H1 (cell line): ENCODE data around the gene PDSS1. TPM values are rescaled to one million over a fixed set of nuclear protein-coding genes. Genes with fewer than 3 reads are reported as not detected.

ENCODE experiments used
- ASH2L ChIP-seq: fragments of 200-600, 300-600 bp; sonication (generic); IDR thresholded peaks from one replicate; pipeline ENCODE4 v1.7.1; 2017; ENCODE audit warnings: low read length
- CTBP2 ChIP-seq: IDR thresholded peaks from 2 replicates; pipeline ENCODE4 v1.7.0; 2011; ENCODE audit warnings: borderline replicate concordance, mild to moderate bottlenecking, moderate library complexity, mixed read lengths, low read length; ENCODE audit not compliant: insufficient read depth, insufficient read length
- JUN ChIP-seq: IDR thresholded peaks from 2 replicates; pipeline ENCODE4 v1.6.1; 2011; ENCODE audit warnings: low read depth, mild to moderate bottlenecking, improper control_type of control experiment, low read length
- MAFK ChIP-seq: IDR thresholded peaks from 2 replicates; pipeline ENCODE4 v1.6.1; 2012; ENCODE audit warnings: low read depth, mild to moderate bottlenecking, improper control_type of control experiment, low read length
- POLR2A ChIP-seq, 2 experiments: IDR thresholded peaks; 1 replicate in 1 of 2; 2 replicates in 1 of 2; pipeline ENCODE4 v1.6.1; 2011; ENCODE audit warnings: low read depth in 2 of 2, low read length in 2 of 2, mild to moderate bottlenecking in 2 of 2; ENCODE audit errors: control extremely low read depth in 1 of 2
- RBBP5 ChIP-seq: IDR thresholded peaks from 2 replicates; pipeline ENCODE4 v1.7.1; 2012; ENCODE audit warnings: low read depth, mild to moderate bottlenecking, inconsistent platforms, low read length, moderate library complexity, borderline replicate concordance
- SAP30 ChIP-seq: fragments of 300-600 bp; sonication (generic); IDR thresholded peaks from 2 replicates; pipeline ENCODE4 v1.7.1; 2012; ENCODE audit warnings: low read length, moderate library complexity, mild to moderate bottlenecking, inconsistent platforms; ENCODE audit not compliant: insufficient read depth, insufficient replicate concordance
- SIX5 ChIP-seq: IDR thresholded peaks from 2 replicates; pipeline ENCODE4 v1.6.1; 2011; ENCODE audit warnings: mild to moderate bottlenecking, low read depth, low read length
- polyA plus RNA-seq, 7 experiments: library from polyadenylated mRNA; depleted of rRNA in 3 of 7; stranded (reverse) in 5 of 7; unstranded in 2 of 7; fragments of >200 nt in 5 of 7; fragments of 200-250 nt in 2 of 7; gene quantifications; 1 replicate in 5 of 7; 2 replicates in 1 of 7; 4 replicates in 1 of 7; pipeline versions ENCODE4 v1.2.1 to v1.2.3, GENCODE V29; 2011 to 2013; ENCODE audit warnings: missing spikeins in 2 of 7, mixed read lengths in 2 of 7
- total RNA-seq: library from RNA; stranded (reverse); fragmentation: NEBNext Ultra II Directional; extraction: Animal tissue kit (Norgen Biotek cat#: 25700); gene quantifications from 2 replicates; pipeline ENCODE4 v1.2.1, GENCODE V29; 2021
- TF ChIP-seq, protein P1 (sequence below): fragments of 300-600 bp; sonication (generic); IDR thresholded peaks from 2 replicates; pipeline ENCODE4 v1.7.1; 2012; ENCODE audit warnings: low read length, moderate library complexity, mild to moderate bottlenecking, inconsistent platforms; ENCODE audit not compliant: insufficient replicate concordance

The PDSS1 gene
- total and polyA plus RNA-seq, 2 of the 8 experiments (the other 6 are each of a cell fraction or from before 2014, with no cell fraction given) = 21.3 to 26.0 TPM

DNA sequence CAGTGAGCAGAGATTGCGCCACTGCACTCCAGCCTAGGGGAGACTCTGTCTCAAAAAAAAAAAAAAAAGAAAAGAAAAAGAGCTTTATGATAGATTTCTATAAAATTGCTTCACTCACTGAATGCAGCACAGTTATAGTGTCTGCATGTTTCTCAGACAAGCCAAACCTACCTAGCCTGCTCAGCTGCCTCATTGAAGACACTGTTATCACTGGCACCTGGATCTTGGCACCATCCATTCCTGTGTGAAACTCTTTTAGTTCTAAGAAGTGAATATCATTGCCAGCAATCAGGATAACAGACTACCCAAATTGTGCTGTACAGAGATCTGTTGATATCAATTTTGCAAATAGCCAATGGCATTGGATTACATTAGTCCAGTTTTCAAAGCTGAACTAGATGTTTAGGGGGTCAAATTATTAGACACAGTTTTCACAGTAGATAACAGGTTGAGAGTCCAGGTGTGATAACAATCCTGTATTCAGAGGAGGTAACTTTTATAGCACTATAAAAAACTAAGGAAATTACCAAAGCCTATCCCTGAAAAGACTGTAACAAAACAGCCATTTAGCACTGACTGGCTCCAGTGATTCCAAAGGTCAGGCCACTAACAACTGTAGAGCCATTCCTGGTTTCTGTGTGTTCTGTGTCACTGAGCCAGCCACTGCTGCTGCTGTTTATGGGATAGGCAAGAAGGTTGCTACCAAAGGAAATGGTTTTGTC, 17.1 kb downstream of the PDSS1 start (continued):
- TF ChIP-seq, protein P1, sequence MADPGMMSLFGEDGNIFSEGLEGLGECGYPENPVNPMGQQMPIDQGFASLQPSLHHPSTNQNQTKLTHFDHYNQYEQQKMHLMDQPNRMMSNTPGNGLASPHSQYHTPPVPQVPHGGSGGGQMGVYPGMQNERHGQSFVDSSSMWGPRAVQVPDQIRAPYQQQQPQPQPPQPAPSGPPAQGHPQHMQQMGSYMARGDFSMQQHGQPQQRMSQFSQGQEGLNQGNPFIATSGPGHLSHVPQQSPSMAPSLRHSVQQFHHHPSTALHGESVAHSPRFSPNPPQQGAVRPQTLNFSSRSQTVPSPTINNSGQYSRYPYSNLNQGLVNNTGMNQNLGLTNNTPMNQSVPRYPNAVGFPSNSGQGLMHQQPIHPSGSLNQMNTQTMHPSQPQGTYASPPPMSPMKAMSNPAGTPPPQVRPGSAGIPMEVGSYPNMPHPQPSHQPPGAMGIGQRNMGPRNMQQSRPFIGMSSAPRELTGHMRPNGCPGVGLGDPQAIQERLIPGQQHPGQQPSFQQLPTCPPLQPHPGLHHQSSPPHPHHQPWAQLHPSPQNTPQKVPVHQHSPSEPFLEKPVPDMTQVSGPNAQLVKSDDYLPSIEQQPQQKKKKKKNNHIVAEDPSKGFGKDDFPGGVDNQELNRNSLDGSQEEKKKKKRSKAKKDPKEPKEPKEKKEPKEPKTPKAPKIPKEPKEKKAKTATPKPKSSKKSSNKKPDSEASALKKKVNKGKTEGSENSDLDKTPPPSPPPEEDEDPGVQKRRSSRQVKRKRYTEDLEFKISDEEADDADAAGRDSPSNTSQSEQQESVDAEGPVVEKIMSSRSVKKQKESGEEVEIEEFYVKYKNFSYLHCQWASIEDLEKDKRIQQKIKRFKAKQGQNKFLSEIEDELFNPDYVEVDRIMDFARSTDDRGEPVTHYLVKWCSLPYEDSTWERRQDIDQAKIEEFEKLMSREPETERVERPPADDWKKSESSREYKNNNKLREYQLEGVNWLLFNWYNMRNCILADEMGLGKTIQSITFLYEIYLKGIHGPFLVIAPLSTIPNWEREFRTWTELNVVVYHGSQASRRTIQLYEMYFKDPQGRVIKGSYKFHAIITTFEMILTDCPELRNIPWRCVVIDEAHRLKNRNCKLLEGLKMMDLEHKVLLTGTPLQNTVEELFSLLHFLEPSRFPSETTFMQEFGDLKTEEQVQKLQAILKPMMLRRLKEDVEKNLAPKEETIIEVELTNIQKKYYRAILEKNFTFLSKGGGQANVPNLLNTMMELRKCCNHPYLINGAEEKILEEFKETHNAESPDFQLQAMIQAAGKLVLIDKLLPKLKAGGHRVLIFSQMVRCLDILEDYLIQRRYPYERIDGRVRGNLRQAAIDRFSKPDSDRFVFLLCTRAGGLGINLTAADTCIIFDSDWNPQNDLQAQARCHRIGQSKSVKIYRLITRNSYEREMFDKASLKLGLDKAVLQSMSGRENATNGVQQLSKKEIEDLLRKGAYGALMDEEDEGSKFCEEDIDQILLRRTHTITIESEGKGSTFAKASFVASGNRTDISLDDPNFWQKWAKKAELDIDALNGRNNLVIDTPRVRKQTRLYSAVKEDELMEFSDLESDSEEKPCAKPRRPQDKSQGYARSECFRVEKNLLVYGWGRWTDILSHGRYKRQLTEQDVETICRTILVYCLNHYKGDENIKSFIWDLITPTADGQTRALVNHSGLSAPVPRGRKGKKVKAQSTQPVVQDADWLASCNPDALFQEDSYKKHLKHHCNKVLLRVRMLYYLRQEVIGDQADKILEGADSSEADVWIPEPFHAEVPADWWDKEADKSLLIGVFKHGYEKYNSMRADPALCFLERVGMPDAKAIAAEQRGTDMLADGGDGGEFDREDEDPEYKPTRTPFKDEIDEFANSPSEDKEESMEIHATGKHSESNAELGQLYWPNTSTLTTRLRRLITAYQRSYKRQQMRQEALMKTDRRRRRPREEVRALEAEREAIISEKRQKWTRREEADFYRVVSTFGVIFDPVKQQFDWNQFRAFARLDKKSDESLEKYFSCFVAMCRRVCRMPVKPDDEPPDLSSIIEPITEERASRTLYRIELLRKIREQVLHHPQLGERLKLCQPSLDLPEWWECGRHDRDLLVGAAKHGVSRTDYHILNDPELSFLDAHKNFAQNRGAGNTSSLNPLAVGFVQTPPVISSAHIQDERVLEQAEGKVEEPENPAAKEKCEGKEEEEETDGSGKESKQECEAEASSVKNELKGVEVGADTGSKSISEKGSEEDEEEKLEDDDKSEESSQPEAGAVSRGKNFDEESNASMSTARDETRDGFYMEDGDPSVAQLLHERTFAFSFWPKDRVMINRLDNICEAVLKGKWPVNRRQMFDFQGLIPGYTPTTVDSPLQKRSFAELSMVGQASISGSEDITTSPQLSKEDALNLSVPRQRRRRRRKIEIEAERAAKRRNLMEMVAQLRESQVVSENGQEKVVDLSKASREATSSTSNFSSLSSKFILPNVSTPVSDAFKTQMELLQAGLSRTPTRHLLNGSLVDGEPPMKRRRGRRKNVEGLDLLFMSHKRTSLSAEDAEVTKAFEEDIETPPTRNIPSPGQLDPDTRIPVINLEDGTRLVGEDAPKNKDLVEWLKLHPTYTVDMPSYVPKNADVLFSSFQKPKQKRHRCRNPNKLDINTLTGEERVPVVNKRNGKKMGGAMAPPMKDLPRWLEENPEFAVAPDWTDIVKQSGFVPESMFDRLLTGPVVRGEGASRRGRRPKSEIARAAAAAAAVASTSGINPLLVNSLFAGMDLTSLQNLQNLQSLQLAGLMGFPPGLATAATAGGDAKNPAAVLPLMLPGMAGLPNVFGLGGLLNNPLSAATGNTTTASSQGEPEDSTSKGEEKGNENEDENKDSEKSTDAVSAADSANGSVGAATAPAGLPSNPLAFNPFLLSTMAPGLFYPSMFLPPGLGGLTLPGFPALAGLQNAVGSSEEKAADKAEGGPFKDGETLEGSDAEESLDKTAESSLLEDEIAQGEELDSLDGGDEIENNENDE = no peak
- no peak for TF ChIP-seq RBBP5
- no peak for TF ChIP-seq SAP30
- TF ChIP-seq JUN = no peak
- no peak for TF ChIP-seq MAFK
- no peak for TF ChIP-seq ASH2L
- TF ChIP-seq CTBP2 = no peak
- TF ChIP-seq POLR2A (IDR thresholded peaks at IDR 0.05; ENCODE audit: control extremely low read depth in 1 of 2, low read depth in 2 of 2, low read length in 2 of 2) = no peak
- TF ChIP-seq SIX5 = no peak
